ENCODE measurements around the gene PANK4.
A peak's percentile ranks its signal among the peaks of the same experiment; 100 is the strongest.
"Not testable (repeated sequence)": the region's sequence is repeated elsewhere in the genome, so short reads cannot be mapped to it uniquely, and the experiment has no call there.

Gene PANK4

DNA sequence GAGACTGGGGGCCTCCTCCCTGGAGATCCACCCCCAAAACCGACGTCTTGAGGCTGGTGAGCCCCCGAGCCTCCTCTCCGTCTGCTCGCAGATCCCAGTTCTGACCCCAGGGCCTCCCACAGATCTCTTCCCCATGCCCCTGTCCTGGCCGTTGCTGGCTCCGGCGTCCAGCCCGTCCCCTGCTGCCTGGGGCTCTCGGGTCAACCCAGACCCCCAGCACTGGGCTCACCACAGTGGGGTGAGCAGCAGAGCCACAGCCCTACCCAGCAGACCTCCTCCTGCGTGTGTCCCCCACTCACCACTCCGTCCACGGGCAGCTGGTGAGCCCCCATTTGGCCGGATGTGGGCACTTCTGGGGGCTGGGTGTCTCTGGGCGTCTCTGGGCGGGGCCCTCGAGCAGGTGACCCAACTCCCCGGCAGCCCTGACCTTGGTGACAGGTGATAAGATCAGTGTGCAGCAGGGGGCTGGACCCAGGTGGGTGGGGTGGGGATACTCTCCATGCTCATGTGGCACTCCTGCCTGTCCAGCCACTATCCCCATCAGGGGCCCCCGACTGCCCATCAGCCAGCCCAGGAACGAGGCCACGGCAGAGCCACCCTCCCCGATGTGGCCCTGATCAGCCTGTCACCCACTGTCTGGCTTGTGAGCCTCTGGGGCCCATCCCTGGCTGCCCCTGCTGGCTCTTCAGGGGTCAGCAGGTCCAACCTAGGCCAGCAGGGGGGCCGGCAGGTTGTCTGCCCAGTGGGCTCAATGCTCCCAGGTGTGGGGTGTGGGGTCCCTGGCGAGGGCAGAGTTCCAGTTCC is 30.5 kb upstream of the PANK4 start:
- no peak for DNase-seq (ENCODE audit: low read depth)
- H3K4me3 ChIP-seq (ENCODE audit: low read length): peak overlapping the region; percentile 72
- TF ChIP-seq, protein P1, sequence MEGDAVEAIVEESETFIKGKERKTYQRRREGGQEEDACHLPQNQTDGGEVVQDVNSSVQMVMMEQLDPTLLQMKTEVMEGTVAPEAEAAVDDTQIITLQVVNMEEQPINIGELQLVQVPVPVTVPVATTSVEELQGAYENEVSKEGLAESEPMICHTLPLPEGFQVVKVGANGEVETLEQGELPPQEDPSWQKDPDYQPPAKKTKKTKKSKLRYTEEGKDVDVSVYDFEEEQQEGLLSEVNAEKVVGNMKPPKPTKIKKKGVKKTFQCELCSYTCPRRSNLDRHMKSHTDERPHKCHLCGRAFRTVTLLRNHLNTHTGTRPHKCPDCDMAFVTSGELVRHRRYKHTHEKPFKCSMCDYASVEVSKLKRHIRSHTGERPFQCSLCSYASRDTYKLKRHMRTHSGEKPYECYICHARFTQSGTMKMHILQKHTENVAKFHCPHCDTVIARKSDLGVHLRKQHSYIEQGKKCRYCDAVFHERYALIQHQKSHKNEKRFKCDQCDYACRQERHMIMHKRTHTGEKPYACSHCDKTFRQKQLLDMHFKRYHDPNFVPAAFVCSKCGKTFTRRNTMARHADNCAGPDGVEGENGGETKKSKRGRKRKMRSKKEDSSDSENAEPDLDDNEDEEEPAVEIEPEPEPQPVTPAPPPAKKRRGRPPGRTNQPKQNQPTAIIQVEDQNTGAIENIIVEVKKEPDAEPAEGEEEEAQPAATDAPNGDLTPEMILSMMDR (conservative IDR thresholded peaks at IDR 0.05; ENCODE audit: low read length): no peak; the same call in 1 of the 2 replicates

DNA sequence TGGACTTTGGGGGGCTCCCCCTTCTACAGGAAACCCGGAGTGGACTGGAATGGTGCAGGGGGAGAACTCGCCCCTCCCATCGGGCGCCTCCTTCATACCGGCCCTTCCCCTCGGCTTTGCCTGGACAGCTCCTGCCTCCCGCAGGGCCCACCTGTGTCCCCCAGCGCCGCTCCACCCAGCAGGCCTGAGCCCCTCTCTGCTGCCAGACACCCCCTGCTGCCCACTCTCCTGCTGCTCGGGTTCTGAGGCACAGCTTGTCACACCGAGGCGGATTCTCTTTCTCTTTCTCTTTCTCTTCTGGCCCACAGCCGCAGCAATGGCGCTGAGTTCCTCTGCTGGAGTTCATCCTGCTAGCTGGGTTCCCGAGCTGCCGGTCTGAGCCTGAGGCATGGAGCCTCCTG is 29.9 kb upstream of the PANK4 start, which contains the start of gene TNFRSF14:
Gene TNFRSF14 (plus strand): TSS at position 95 of the 401 bp plus-strand sequence. CDS start 294 bp downstream, at position 389.
- TF ChIP-seq, protein P1 (conservative IDR thresholded peaks at IDR 0.05; ENCODE audit: low read length): peak; percentile 9
- peak; percentile 39 for DNase-seq (ENCODE audit: low read depth)
- H3K4me3 ChIP-seq (ENCODE audit: low read length): peak within 1 kb of the TSS; percentile 72

DNA sequence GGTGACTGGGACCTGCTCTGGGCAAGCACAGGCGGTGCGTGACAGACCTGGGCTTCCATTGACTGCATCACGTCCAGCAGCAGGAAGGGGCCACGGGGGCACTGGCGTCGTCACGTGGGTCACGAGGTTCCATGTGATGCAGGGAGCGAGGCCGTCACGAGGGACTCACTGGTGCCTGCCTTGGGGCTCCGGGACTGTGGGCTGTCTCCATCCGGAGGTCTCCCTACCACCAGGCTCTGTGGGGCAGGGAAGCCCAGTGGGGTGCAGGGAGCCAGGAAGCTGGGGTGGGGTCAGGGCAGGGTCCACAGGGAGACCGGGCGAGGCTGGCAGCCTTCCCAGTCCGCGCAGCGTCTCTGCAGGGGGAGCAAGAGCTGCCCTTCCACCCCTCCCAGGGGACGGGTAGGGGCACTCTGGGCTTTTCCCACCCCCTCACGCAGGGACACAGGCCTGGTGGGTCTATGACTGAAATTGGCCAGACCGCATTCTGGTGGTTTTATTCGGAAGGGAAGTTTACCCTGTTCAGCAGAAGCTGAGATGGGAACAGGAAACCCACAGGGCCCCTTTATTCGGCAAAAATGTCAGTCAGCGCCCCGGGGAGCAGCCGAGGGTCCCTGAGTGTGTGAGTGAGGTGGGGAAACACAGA is 29.4 kb upstream of the PANK4 start:
- H3K4me3 ChIP-seq (ENCODE audit: low read length): peak overlapping the region; percentile 72
- TF ChIP-seq, protein P1 (conservative IDR thresholded peaks at IDR 0.05; ENCODE audit: low read length): 0 out of 2 replicates have a peak, but pooled peaks have one; percentile 9
- DNase-seq (ENCODE audit: low read depth): peak; percentile 39

DNA sequence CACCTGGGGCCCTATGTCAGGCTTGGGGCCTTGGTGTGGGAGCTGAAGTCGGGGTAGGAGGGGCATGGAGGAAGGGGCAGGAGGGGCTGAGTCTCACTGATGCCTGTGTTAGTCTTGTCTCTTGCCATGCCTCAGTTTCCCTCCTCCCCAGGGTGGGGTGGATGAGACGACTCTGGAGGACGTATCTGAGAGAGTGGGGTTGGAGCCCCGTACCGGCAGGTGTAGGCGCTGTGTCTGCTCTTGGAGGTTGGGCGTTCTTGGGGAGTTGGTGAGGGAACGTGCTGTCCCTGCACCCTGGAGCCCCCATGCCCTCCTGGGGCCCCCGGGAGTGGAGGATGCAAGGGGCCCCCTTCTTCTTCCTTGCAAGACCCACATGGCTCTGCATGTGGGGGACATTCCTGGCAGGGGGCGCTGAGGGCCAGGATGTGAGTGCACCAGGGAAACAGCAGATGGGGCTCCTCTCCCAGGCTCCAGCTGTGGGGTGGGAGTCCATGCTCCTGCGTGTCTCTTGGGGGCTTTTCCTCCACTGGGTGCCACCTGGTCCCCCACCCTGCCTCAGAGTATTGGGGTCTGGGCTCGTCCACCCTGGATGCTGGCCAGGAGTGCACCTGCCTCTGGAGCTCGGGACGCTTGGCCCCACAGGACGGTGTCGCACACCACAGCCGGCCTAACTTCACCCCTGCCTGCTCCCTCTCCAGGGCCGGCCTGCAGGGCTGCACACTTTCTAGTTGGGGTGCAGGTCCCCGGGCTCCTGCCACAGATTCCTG is 28.4 kb upstream of the PANK4 start:
- DNase-seq (ENCODE audit: low read depth): no peak
- TF ChIP-seq, protein P1 (conservative IDR thresholded peaks at IDR 0.05; ENCODE audit: low read length): 0 out of 2 replicates have a peak, but pooled peaks have one; percentile 20
- no peak overlapping the region for H3K4me3 ChIP-seq (ENCODE audit: low read length)

DNA sequence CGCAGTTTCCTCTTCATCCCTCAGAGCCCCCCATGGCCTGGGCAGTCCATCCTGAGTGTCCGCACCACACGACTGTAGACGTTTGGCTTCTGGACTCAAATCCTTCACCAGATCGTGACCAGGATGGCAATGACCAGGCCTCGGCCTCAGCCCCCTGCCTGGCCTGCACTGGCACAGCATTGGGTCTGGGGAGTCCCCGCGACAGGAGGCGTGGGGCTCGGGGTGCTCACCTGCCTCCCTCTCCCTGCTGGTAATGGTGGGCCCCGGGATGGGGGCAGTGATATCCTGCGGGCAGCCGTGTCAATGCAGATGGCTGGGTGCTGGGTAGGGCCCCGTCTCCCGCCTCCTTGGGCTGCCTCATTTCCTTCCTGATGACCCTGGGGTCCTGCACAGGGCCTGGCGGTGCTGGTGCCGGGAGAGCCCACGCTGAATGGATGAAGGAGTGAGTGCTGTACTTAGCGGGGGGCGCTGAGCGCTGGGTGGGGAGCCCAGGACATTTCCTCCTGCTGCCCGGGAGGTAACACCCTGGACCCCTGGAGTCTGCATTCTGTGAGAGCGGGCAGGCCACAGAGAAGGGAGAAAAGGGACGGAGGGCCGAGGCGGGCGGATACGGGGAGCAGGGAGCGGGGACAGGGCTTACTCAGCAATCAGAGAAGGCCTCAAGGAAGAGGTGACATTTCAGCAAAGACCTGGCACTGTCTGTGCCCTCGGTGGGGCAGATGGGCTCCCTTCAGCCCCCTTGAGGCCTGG is 27.6 kb upstream of the PANK4 start:
- no peak for DNase-seq (ENCODE audit: low read depth)
- TF ChIP-seq, protein P1 (conservative IDR thresholded peaks at IDR 0.05; ENCODE audit: low read length): no peak
- no peak overlapping the region for H3K4me3 ChIP-seq (ENCODE audit: low read length)

DNA sequence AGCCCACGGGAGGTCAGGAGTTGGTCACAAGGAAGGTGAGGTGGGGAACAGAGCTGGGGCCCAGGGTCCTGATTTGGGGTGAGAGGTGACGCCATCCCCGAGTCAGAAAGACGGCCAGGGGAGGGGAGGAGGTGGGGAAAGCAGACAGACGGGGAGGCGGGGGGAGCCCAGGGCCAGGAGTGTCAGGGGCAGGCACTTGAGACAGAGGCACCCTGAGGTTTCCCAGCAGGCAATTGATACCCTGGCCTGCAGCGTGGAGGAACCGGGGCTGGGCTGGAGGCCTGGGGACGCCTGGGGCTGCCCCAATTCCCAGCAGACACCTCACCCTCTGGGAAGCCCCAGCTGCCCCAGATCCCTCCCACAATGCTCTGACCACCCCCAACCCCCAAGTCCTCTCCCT is 26.7 kb upstream of the PANK4 start:
- DNase-seq (ENCODE audit: low read depth); H3K4me3 ChIP-seq (ENCODE audit: low read length): not testable (repeated sequence)

DNA sequence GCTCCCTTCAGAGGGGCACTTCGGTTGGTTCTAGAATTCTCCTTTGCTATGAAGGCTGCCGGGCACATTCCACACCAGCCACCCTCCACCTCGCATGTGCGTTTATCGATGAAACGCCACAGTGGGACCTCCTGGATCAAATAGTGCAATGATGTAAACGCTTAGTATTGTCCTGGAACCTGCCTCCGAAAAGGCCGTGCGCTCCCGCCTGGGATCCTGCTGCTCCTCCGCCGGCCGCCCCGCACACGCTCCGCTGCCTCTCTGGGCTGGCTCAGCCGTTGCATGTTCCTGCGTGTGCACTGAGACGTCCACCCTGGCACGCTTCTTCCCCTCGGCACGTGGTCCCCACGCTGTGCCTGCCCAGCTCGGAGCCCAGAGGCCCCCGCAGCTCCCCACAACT is 25.8 kb upstream of the PANK4 start:
- H3K4me3 ChIP-seq (ENCODE audit: low read length): no peak overlapping the region
- no peak for DNase-seq (ENCODE audit: low read depth)
- TF ChIP-seq, protein P1 (conservative IDR thresholded peaks at IDR 0.05; ENCODE audit: low read length): no peak

DNA sequence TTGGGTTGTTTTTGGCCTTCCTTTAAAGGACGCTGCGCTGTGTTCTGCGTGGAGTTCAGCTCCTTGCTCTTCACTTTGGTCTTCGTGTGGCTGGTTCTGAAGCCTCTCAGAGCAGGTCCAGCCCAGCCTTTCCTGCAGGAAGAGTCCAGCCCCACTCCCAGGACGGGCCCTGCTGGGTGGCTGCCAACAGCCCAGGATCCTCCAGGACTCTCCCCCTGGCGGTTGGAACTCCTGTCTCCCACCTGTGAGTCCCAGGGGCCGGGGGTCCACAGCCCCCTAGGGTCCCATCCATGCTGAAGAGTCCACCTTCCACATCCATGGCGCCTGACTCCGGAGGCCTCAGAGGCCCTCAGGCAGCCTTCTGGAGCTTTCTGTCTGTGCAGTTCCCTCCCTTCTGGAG is 25.1 kb upstream of the PANK4 start:
- not testable (repeated sequence) for DNase-seq (ENCODE audit: low read depth); H3K4me3 ChIP-seq (ENCODE audit: low read length)

DNA sequence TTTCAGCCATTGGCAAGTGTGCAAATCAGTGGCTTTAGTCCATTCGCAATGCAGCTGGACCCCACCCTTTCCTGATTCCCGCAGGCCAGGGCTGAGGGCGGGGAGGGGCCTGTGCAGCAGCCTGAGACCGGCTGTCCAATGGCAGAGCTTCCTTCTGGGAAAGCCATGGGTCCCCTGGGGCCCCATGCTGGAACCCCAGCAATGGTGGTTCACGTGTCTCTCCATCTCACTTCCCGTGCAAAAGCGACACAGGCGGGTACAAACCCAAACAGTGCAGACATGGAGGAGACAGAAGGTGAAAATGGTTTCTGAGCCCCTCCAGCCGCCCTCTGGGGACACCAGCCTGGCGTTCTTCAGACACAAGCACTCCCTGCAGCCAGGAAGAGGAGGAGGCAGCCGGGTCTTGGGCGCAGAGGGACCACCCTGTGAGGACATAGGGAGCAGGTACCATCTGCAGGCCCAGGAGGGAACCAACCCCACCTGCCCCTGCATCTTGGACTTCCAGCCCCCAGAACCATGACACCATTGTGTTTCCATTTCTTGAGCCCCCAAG is 24.0 kb upstream of the PANK4 start:
- not testable (repeated sequence) for DNase-seq (ENCODE audit: low read depth); H3K4me3 ChIP-seq (ENCODE audit: low read length)
